PC-9 (cell line): ENCODE results near the gene MARK1. TPM values are rescaled to one million over a fixed set of nuclear protein-coding genes. Genes with fewer than 3 reads are reported as not detected.
"Not testable (repeated sequence)": the region's sequence is repeated elsewhere in the genome, so short reads cannot be mapped to it uniquely, and the experiment has no call there.

Experiments used
- BruUV-seq: library from RNA; stranded (reverse); fragments of 400-500 nt; replicated peaks from 2 replicates; lab custom pipeline; 2021; lab: Mats Ljungman, UMichigan
- CTCF ChIA-PET: fragments of 300-600 bp; sonication (Branson Sonifier 250); formaldehyde crosslinking; loops from one replicate; lab custom pipeline; 2022; ENCODE audit warnings: antibody characterized with exemption; lab: Charles Lee
- POLR2A ChIA-PET: fragments of 300-600 bp; sonication (Branson Sonifier 250); formaldehyde crosslinking; loops from one replicate; lab custom pipeline; 2022; ENCODE audit warnings: antibody characterized with exemption; ENCODE audit not compliant: unreplicated experiment; lab: Charles Lee
- DNase-seq, 2 experiments: peaks; one replicate each; pipeline versions ENCODE4 v3.0.0 to v3.0.0-alpha.2; 2015 to 2022; ENCODE audit warnings: mixed read lengths in 1 of 2
- H2AFZ ChIP-seq: fragments of 200-600 bp; sonication (generic); 2 replicates; pipeline ENCODE4 v1.8.1; 2017; ENCODE audit warnings: antibody characterized with exemption
- H3F3A ChIP-seq: fragments of 200-600 bp; sonication (generic); 2 replicates; pipeline ENCODE4 v1.8.1; 2017; ENCODE audit warnings: antibody characterized with exemption, mild to moderate bottlenecking, low read depth; ENCODE audit not compliant: insufficient read depth
- H3K27ac ChIP-seq: fragments of 200-600 bp; sonication (generic); 2 replicates; pipeline ENCODE4 v1.6.1; 2016; ENCODE audit warnings: mixed run types
- H3K27me3 ChIP-seq: fragments of 200-600 bp; sonication (generic); 2 replicates; pipeline ENCODE4 v1.6.1; 2016; ENCODE audit warnings: low read depth, mixed run types; ENCODE audit not compliant: insufficient read depth
- H3K36me3 ChIP-seq: fragments of 200-600 bp; sonication (generic); 2 replicates; pipeline ENCODE4 v1.6.1; 2016; ENCODE audit warnings: low read depth, mixed run types
- H3K4me1 ChIP-seq: fragments of 200-600 bp; sonication (generic); replicated peaks from 2 replicates; pipeline ENCODE4 v1.6.1; 2016; ENCODE audit warnings: mixed run types; ENCODE audit not compliant: insufficient read depth
- H3K4me2 ChIP-seq: fragments of 200-600 bp; sonication (generic); 2 replicates; pipeline ENCODE4 v1.6.1; 2017; ENCODE audit warnings: mixed run types
- H3K4me3 ChIP-seq: fragments of 200-600 bp; sonication (generic); 2 replicates; pipeline ENCODE4 v1.6.1; 2016; ENCODE audit warnings: mixed run types
- H3K79me2 ChIP-seq: fragments of 200-600 bp; sonication (generic); 2 replicates; pipeline ENCODE4 v1.6.1; 2017; ENCODE audit warnings: low read depth, mixed run types
- H3K9me2 ChIP-seq: fragments of 200-600 bp; sonication (generic); 2 replicates; pipeline ENCODE4 v1.8.1; 2017; ENCODE audit warnings: mild to moderate bottlenecking; ENCODE audit not compliant: insufficient read depth
- H3K9me3 ChIP-seq: fragments of 200-600 bp; sonication (generic); 2 replicates; pipeline ENCODE4 v1.8.1; 2016; ENCODE audit warnings: low read depth; ENCODE audit not compliant: insufficient read depth
- H4K20me1 ChIP-seq: fragments of 200-600 bp; sonication (generic); 2 replicates; pipeline ENCODE4 v1.8.1; 2017; ENCODE audit not compliant: insufficient read depth
- EZH2 ChIP-seq: fragments of 200-600 bp; sonication (generic); IDR thresholded peaks from 2 replicates; pipeline ENCODE4 v1.8.0; 2017; ENCODE audit warnings: antibody characterized with exemption, low read depth
- intact Hi-C: fragments of 100-400 bp; cut with micrococcal nuclease; formaldehyde crosslinking; loops from one replicate; pipeline ENCODE4 v1.10.0; 2022; ENCODE audit not compliant: unreplicated experiment
- total RNA-seq: library from RNA; stranded (reverse); gene quantifications from 2 replicates; pipeline ENCODE4 v1.2.3, GENCODE V29; 2021
- TF ChIP-seq, protein P1 (sequence below): fragments of 200-600 bp; sonication (generic); conservative IDR thresholded peaks from 2 replicates; pipeline ENCODE4 v1.6.1; 2017; ENCODE audit warnings: mixed run types, antibody characterized with exemption, mild to moderate bottlenecking, moderate library complexity

MARK1 gene
- total RNA-seq, 1 experiment from 2014 or later = 1.9 TPM

DNA sequence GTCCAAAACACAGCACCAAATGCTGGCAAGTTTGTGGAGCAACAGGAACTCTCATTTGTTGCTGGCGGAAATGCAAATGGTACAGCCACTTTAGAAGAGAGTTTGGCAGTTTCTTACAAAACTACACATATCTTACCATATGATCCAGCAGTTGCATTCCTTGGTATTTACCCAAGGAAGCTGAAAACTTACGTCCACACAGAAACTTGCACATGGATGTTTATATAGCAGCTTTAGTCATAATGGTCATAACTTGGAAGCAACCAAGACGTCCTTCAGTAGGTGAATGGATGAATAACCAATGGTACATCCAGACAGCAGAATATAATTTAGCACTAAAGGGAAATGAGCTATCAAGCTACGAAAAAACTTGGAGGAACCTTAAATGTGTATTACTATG, 66.4 kb downstream of the MARK1 start:
- no peak for TF ChIP-seq EZH2
- TF ChIP-seq, protein P1, sequence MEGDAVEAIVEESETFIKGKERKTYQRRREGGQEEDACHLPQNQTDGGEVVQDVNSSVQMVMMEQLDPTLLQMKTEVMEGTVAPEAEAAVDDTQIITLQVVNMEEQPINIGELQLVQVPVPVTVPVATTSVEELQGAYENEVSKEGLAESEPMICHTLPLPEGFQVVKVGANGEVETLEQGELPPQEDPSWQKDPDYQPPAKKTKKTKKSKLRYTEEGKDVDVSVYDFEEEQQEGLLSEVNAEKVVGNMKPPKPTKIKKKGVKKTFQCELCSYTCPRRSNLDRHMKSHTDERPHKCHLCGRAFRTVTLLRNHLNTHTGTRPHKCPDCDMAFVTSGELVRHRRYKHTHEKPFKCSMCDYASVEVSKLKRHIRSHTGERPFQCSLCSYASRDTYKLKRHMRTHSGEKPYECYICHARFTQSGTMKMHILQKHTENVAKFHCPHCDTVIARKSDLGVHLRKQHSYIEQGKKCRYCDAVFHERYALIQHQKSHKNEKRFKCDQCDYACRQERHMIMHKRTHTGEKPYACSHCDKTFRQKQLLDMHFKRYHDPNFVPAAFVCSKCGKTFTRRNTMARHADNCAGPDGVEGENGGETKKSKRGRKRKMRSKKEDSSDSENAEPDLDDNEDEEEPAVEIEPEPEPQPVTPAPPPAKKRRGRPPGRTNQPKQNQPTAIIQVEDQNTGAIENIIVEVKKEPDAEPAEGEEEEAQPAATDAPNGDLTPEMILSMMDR = no peak
- no TSS peak for BruUV-seq
- no peaks in the 10 kb centered on the region for H3K4me1 ChIP-seq
- no peak overlapping the region for H2AFZ ChIP-seq
- H3K36me3 ChIP-seq = no peaks in the 10 kb centered on the region
- intact Hi-C loops = no loop called here
- no peaks in the 10 kb centered on the region for H3K27me3 ChIP-seq
- H3K4me3 ChIP-seq = no peak overlapping the region
- no peaks in the 10 kb centered on the region for H4K20me1 ChIP-seq
- DNase-seq = no peak
- no peaks in the 10 kb centered on the region; the same call in 1 of the 2 replicates for H3F3A ChIP-seq
- H3K4me2 ChIP-seq = no peak overlapping the region
- CTCF ChIA-PET = no interaction called here
- H3K9me2 ChIP-seq = no peaks in the 10 kb centered on the region; the same call in 1 of the 2 replicates
- POLR2A ChIA-PET = no interaction called here
- H3K9me3 ChIP-seq = no peaks in the 10 kb centered on the region
- H3K27ac ChIP-seq = no peak overlapping the region
- H3K79me2 ChIP-seq = no peaks in the 10 kb centered on the region

GRCh38 chr1:220595179-220595578, 67.2 kb downstream of the MARK1 start:
- Histone ChIP-seq H3K4me2 (no peak overlapping the region), H3K4me3 (no peak overlapping the region), H3K27ac (no peak overlapping the region), H3F3A (no peaks in the 10 kb centered on the region; the same call in 1 of the 2 replicates), H3K9me3 (no peaks in the 10 kb centered on the region), H3K79me2 (no peaks in the 10 kb centered on the region), H3K4me1 (no peaks in the 10 kb centered on the region), H2AFZ (no peak overlapping the region), H4K20me1 (no peaks in the 10 kb centered on the region), H3K9me2 (no peaks in the 10 kb centered on the region; the same call in 1 of the 2 replicates), H3K27me3 (no peaks in the 10 kb centered on the region), H3K36me3 (no peaks in the 10 kb centered on the region)
- no TSS peak for BruUV-seq
- intact Hi-C loops = no loop called here
- ChIA-PET CTCF (no interaction called here), POLR2A (no interaction called here)
- no peak for DNase-seq
- TF ChIP-seq, protein P1 = no peak
- no peak for TF ChIP-seq EZH2

GRCh38 chr1:220604926-220605325, 77.0 kb downstream of the MARK1 start:
- Histone ChIP-seq H3K9me3 (no peaks in the 10 kb centered on the region), H3K27ac (no peak overlapping the region), H2AFZ (no peak overlapping the region), H3K36me3 (no peaks in the 10 kb centered on the region), H3F3A (no peaks in the 10 kb centered on the region), H4K20me1 (no peaks in the 10 kb centered on the region), H3K4me2 (no peak overlapping the region), H3K79me2 (no peaks in the 10 kb centered on the region), H3K4me1 (no peaks in the 10 kb centered on the region), H3K9me2 (no peaks in the 10 kb centered on the region; the same call in 1 of the 2 replicates), H3K4me3 (no peak overlapping the region), H3K27me3 (no peaks in the 10 kb centered on the region)
- DNase-seq = no peak
- CTCF ChIA-PET = no interaction called here
- intact Hi-C loops = no loop called here
- POLR2A ChIA-PET = no interaction called here
- no TSS peak for BruUV-seq
- TF ChIP-seq, protein P1 = no peak
- no peak for TF ChIP-seq EZH2

- POLR2A ChIA-PET, H2AFZ ChIP-seq, H3K27ac ChIP-seq, intact Hi-C loops, H3K4me3 ChIP-seq, H3K79me2 ChIP-seq, H3K9me2 ChIP-seq, H3K27me3 ChIP-seq, H4K20me1 ChIP-seq, H3F3A ChIP-seq, H3K4me1 ChIP-seq, H3K4me2 ChIP-seq, H3K9me3 ChIP-seq, CTCF ChIA-PET, BruUV-seq, H3K36me3 ChIP-seq, DNase-seq: not testable (repeated sequence)
Measured at GRCh38 chr1:220605651-220606050, 77.7 kb downstream of the MARK1 start.

DNA sequence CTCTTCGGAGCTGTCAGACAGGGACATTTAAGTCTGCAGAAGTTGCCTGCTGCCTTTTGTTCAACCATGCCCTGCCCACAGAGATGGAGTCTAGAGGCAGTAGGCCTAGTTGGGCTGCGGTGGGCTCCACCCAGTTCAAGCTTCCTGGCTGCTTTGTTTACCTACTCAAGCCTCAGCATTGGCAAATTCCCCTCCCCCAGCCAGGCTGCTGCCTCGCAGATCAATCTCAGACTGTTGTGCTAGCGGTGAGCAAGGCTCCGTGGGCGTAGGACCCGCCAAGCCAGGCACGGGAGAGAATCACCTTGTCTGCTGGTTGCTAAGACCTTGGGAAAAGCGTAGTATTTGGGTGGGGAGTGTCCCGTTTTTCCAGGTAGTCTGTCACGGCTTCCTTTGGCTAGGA, 83.2 kb downstream of the MARK1 start:
- H3K27me3 ChIP-seq, BruUV-seq, H4K20me1 ChIP-seq, POLR2A ChIA-PET, H3F3A ChIP-seq, CTCF ChIA-PET, H3K27ac ChIP-seq, H3K36me3 ChIP-seq, H3K79me2 ChIP-seq, H2AFZ ChIP-seq, DNase-seq, intact Hi-C loops, H3K9me2 ChIP-seq, H3K9me3 ChIP-seq, H3K4me3 ChIP-seq, H3K4me2 ChIP-seq, H3K4me1 ChIP-seq: not testable (repeated sequence)
